HCT116 (cell line): ENCODE results near the gene SLC25A22. TPM values are rescaled to one million over a fixed set of nuclear protein-coding genes. Genes with fewer than 3 reads are reported as not detected.

Experiments
- CBX3 ChIP-seq: IDR thresholded peaks from 2 replicates; pipeline ENCODE4 v1.6.1; 2012; ENCODE audit warnings: low read depth
- CTCF ChIP-seq, 3 experiments: fragments of 200-600 bp in 1 of 3; sonication (generic) in 1 of 3; IDR thresholded peaks in 2 of 3; conservative IDR thresholded peaks in 1 of 3; 2 replicates each; pipeline ENCODE4 v1.5.1; 2012 to 2017; ENCODE audit warnings: low read depth in 2 of 3, low read length in 2 of 3, antibody characterized with exemption in 1 of 3, borderline replicate concordance in 1 of 3, control low read depth in 1 of 3, mild to moderate bottlenecking in 1 of 3, mixed read lengths in 1 of 3, mixed run types in 1 of 3, moderate library complexity in 1 of 3; ENCODE audit not compliant: insufficient read depth in 1 of 3
- ELF1 ChIP-seq: IDR thresholded peaks from 2 replicates; pipeline ENCODE4 v1.6.1; 2012; ENCODE audit warnings: low read depth, borderline replicate concordance
- FOSL1 ChIP-seq: IDR thresholded peaks from 2 replicates; pipeline ENCODE4 v1.6.1; 2012; ENCODE audit warnings: low read depth
- JUND ChIP-seq: IDR thresholded peaks from 2 replicates; pipeline ENCODE4 v1.6.1; 2012
- SIN3A ChIP-seq: IDR thresholded peaks from 2 replicates; pipeline ENCODE4 v1.6.1; 2012; ENCODE audit warnings: low read depth
- SRF ChIP-seq: IDR thresholded peaks from 2 replicates; pipeline ENCODE4 v1.6.1; 2012; ENCODE audit warnings: low read depth
- total RNA-seq: library from RNA; stranded (reverse); gene quantifications from one replicate; pipeline ENCODE4 v1.2.1, GENCODE V29; 2021; ENCODE audit not compliant: unreplicated experiment
- TF ChIP-seq, protein P1 (sequence below): IDR thresholded peaks from 2 replicates; pipeline ENCODE4 v1.6.1; 2011; ENCODE audit warnings: mild to moderate bottlenecking, low read length, moderate library complexity; ENCODE audit not compliant: insufficient replicate concordance; ENCODE audit errors: extremely low read depth

SLC25A22 gene
- total RNA-seq, 1 experiment from 2014 or later, result 62.0 TPM

DNA sequence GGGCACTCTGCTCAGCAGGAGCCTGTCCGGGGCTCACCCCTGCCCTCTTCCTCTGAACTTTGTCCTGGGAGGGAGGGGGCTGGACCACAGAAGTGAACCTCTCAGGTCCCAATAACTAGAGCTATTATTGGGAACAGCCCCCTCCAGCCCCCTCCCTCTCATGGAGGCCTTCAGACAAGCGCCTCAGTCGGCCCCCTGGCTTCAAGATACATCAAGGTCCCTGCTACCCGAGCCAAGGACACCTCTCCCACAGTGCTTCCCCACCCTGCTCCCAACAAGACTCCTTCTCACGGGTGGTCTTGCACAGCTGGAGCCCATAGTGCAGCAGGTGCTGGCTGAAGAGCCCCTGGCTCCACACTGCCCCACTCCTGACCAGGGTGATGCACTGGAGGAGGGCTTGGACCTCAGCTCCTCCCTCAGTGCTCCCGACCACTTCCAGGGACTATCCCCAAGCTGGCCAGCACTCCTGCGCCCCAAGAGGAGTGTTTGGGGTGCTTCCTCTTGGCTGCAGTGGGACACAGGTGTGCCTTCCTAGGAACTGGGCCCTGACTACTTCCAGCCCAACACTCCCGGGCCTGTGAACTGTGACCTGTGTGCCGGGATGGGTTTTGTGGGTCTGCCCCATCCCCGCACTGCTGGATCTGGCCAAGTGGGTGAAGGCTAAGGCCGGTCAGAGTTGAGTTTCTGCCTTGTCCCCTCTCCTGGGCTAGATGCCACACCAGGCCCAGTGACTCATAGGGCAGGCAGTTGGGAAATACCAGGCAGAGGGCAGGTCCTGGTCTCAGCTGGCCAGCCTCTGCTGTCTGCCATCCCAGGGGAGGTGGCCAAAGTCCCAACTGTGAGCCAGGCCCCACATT is 22.8 kb upstream of the SLC25A22 start (continued):
- TF ChIP-seq, protein P1, sequence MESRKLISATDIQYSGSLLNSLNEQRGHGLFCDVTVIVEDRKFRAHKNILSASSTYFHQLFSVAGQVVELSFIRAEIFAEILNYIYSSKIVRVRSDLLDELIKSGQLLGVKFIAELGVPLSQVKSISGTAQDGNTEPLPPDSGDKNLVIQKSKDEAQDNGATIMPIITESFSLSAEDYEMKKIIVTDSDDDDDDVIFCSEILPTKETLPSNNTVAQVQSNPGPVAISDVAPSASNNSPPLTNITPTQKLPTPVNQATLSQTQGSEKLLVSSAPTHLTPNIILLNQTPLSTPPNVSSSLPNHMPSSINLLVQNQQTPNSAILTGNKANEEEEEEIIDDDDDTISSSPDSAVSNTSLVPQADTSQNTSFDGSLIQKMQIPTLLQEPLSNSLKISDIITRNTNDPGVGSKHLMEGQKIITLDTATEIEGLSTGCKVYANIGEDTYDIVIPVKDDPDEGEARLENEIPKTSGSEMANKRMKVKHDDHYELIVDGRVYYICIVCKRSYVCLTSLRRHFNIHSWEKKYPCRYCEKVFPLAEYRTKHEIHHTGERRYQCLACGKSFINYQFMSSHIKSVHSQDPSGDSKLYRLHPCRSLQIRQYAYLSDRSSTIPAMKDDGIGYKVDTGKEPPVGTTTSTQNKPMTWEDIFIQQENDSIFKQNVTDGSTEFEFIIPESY, result no peak
- no peak for TF ChIP-seq SIN3A
- TF ChIP-seq ELF1, result no peak
- TF ChIP-seq CTCF (IDR thresholded peaks at IDR 0.05 in 2 of 3, conservative IDR thresholded peaks at IDR 0.05 in 1 of 3; ENCODE audit: borderline replicate concordance in 1 of 3, insufficient read depth in 1 of 3, low read depth in 2 of 3, low read length in 2 of 3), result no peak
- no peak for TF ChIP-seq CBX3
- TF ChIP-seq FOSL1, result no peak
- TF ChIP-seq SRF, result no peak
- no peak for TF ChIP-seq JUND
